B cell (primary cell): ENCODE data around the gene PI3. TPM values are rescaled to one million over a fixed set of nuclear protein-coding genes. Genes with fewer than 3 reads are reported as not detected.

Experiments
- ATAC-seq: fragments of 200-7000 bp; cut with Tn5 transposase; one replicate; pipeline ENCODE4 v1.10.0; 2021; ENCODE audit warnings: low read depth, mild to moderate bottlenecking, moderate number of reproducible peaks, moderate library complexity
- CTCF ChIA-PET: fragments of 350-600 bp; sonication (Branson Sonifier 250); formaldehyde crosslinking; loops from one replicate; lab custom pipeline; 2021; ENCODE audit warnings: antibody characterized with exemption, inconsistent platforms; lab: Charles Lee
- POLR2A ChIA-PET: fragments of 350-600 bp; sonication (Branson Sonifier 250); formaldehyde crosslinking; loops from one replicate; lab custom pipeline; 2021; ENCODE audit warnings: antibody characterized with exemption; lab: Charles Lee
- DNase-seq: peaks from one replicate; pipeline ENCODE4 v3.0.0; 2013
- H2AFZ ChIP-seq: 2 replicates; pipeline ENCODE4 v1.6.1; 2012; ENCODE audit warnings: mild to moderate bottlenecking, low read depth, low read length; ENCODE audit not compliant: insufficient read depth, poor library complexity, severe bottlenecking
- H3K27ac ChIP-seq, 2 donors: 1 replicate in 1 of 2; 2 replicates in 1 of 2; pipeline ENCODE4 v1.5.1; 2012 to 2013; ENCODE audit warnings: low read length in 2 of 2, mild to moderate bottlenecking in 2 of 2, moderate library complexity in 1 of 2
- H3K27me3 ChIP-seq, 4 experiments: fragments of 200-600 bp in 1 of 4; sonication (generic) in 1 of 4; replicated peaks in 1 of 4; 1 replicate in 2 of 4; 2 replicates in 2 of 4; pipeline versions ENCODE4 v1.6.1 to v1.7.0; 2013 to 2016; ENCODE audit warnings: low read length in 3 of 4, mild to moderate bottlenecking in 2 of 4, mixed read lengths in 1 of 4, moderate library complexity in 1 of 4; ENCODE audit not compliant: insufficient read depth in 4 of 4, control insufficient read depth in 3 of 4; ENCODE audit errors: control extremely low read depth in 1 of 4
- H3K36me3 ChIP-seq, 2 experiments: replicated peaks in 1 of 2; 1 replicate in 1 of 2; 2 replicates in 1 of 2; pipeline versions ENCODE4 v1.6.1 to v1.7.1; 2013; ENCODE audit warnings: low read length in 1 of 2; ENCODE audit not compliant: insufficient read depth in 2 of 2, control insufficient read depth in 1 of 2; ENCODE audit errors: control extremely low read depth in 1 of 2, extremely low read depth in 1 of 2
- H3K4me1 ChIP-seq, 2 donors: fragments of 200-600 bp in 1 of 2; sonication (generic) in 1 of 2; 1 replicate in 1 of 2; 2 replicates in 1 of 2; pipeline versions ENCODE4 v1.5.1 to v1.6.1; 2013 to 2017; ENCODE audit warnings: low read length in 2 of 2; ENCODE audit not compliant: control insufficient read depth in 2 of 2, insufficient read depth in 2 of 2
- H3K4me2 ChIP-seq: replicated peaks from 2 replicates; pipeline ENCODE3; 2012; ENCODE audit warnings: mild to moderate bottlenecking, low read depth, low read length; ENCODE audit not compliant: poor library complexity, severe bottlenecking
- H3K4me3 ChIP-seq, 5 experiments: fragments of 200-600 bp in 1 of 5; sonication (generic) in 1 of 5; 1 replicate in 3 of 5; 2 replicates in 2 of 5; pipeline versions ENCODE4 v1.5.1 to v1.7.0; 2011 to 2016; ENCODE audit warnings: low read length in 4 of 5, mild to moderate bottlenecking in 4 of 5, low read depth in 2 of 5, control low read depth in 1 of 5, moderate library complexity in 1 of 5; ENCODE audit not compliant: insufficient read depth in 1 of 5; ENCODE audit errors: control extremely low read depth in 1 of 5, extremely low read depth in 1 of 5
- H3K79me2 ChIP-seq: fragments of 200-600 bp; sonication (generic); one replicate; pipeline ENCODE4 v1.6.0; 2016; ENCODE audit warnings: low read length; ENCODE audit not compliant: control insufficient read depth, insufficient read depth
- H3K9ac ChIP-seq: fragments of 200-600 bp; sonication (generic); 2 replicates; pipeline ENCODE4 v1.6.1; 2017; ENCODE audit warnings: mild to moderate bottlenecking, low read length, moderate library complexity
- H3K9me3 ChIP-seq, 3 donors: one replicate each; pipeline versions ENCODE4 v1.6.1 to v1.7.1; 2013; ENCODE audit warnings: low read length in 2 of 3; ENCODE audit not compliant: control insufficient read depth in 2 of 3, insufficient read depth in 1 of 3; ENCODE audit errors: control extremely low read depth in 1 of 3
- H4K20me1 ChIP-seq: 2 replicates; pipeline ENCODE4 v1.6.0; 2012; ENCODE audit warnings: mild to moderate bottlenecking, low read length; ENCODE audit not compliant: insufficient read depth, control insufficient read depth, poor library complexity, severe bottlenecking
- H3K27ac Mint-ChIP-seq: one replicate; pipeline ENCODE4 v1.8.0; 2021; ENCODE audit warnings: mixed read lengths
- H3K27me3 Mint-ChIP-seq: one replicate; pipeline ENCODE4 v1.8.0; 2021; ENCODE audit warnings: mixed read lengths
- H3K4me1 Mint-ChIP-seq: one replicate; pipeline ENCODE4 v1.8.0; 2021; ENCODE audit warnings: mixed read lengths
- H3K4me3 Mint-ChIP-seq: one replicate; pipeline ENCODE4 v1.8.0; 2021; ENCODE audit warnings: mixed read lengths
- H3K9me3 Mint-ChIP-seq: one replicate; pipeline ENCODE4 v1.8.0; 2022; ENCODE audit warnings: mixed read lengths; ENCODE audit not compliant: insufficient read depth
- EZH2 ChIP-seq: IDR thresholded peaks from 2 replicates; pipeline ENCODE4 v1.6.1; 2012; ENCODE audit warnings: borderline replicate concordance, low read depth, mild to moderate bottlenecking, moderate library complexity, low read length; ENCODE audit not compliant: insufficient read depth, poor library complexity, severe bottlenecking
- WGBS: methylation state at CpG from one replicate; pipeline ENCODE4 v1.1.5; 2013; ENCODE audit warnings: missing lambda C conversion rate; ENCODE audit not compliant: insufficient coverage; 5-methylcytosine and 5-hydroxymethylcytosine counted together
- intact Hi-C: fragments of 100-400 bp; cut with micrococcal nuclease; formaldehyde crosslinking; loops from one replicate; pipeline ENCODE4 v1.10.0; 2022
- polyA plus RNA-seq: library from polyadenylated mRNA; depleted of rRNA; stranded (reverse); fragments of >200 nt; gene quantifications from 2 replicates; pipeline ENCODE4 v1.2.3, GENCODE V29; 2012
- total RNA-seq, 2 donors: library from RNA; stranded (reverse); fragments of 120-200 nt in 1 of 2; gene quantifications; 1 replicate in 1 of 2; 2 replicates in 1 of 2; pipeline versions ENCODE4 v1.2.3 to v1.2.4, GENCODE V29; 2013 to 2022
- TF ChIP-seq, protein P1 (sequence below): fragments of 200-600 bp; IDR thresholded peaks from one replicate; pipeline ENCODE4 v1.8.0; 2022; ENCODE audit warnings: antibody characterized with exemption, mild to moderate bottlenecking

The PI3 gene
- total and polyA plus RNA-seq, 2 donors (not counting 1 experiment from before 2014, with no cell fraction given), result 0.24 TPM; not detected in 1

DNA sequence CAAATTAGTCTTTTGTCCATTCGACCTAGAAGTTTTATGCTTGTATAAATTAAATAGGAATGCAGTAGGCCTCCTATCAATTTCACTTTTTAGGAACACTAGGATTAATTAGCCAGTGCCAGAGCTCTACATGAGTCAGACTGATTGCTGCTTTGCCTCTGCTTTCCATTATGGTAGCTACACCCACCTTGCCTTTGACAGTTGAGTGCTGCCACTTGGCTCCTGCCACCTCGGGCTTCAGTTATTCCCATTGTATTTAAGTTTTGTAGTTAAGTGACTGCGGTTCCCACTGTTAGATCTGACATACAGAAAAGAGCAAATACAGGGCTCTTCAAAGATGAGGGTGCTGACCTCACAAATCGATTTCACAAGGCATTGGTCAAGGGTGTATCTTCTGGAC is 33.9 kb upstream of the PI3 start:
- no peaks in the 10 kb centered on the region for H3K36me3 ChIP-seq
- no peaks in the 10 kb centered on the region for H3K9me3 Mint-ChIP-seq
- H3K27me3 ChIP-seq, result peaks cover 0 to 14% (median 10%) of the 10 kb centered on the region in 4 experiments
- H4K20me1 ChIP-seq, result no peaks in the 10 kb centered on the region
- no peaks in the 10 kb centered on the region for H3K4me1 Mint-ChIP-seq
- WGBS, result 82% methylated on average over 2 of the region's 4 CpGs
- H3K4me2 ChIP-seq, result no peak overlapping the region
- H3K27ac ChIP-seq, result no peak overlapping the region
- no peaks in the 10 kb centered on the region for H3K79me2 ChIP-seq
- no peak for TF ChIP-seq EZH2
- H3K9ac ChIP-seq, result no peak overlapping the region
- intact Hi-C loops, result no loop called here
- H3K4me3 ChIP-seq, result no peak overlapping the region
- peaks cover 14% of the 10 kb centered on the region for H3K27me3 Mint-ChIP-seq
- no peak overlapping the region for H3K27ac Mint-ChIP-seq
- no peak overlapping the region for H3K4me3 Mint-ChIP-seq
- DNase-seq (no peak), ATAC-seq (no peak)
- peaks cover 0 to 4% (median 0%) of the 10 kb centered on the region in 3 donors for H3K9me3 ChIP-seq
- CTCF ChIA-PET, result no interaction called here
- no peaks in the 10 kb centered on the region for H3K4me1 ChIP-seq
- POLR2A ChIA-PET, result no interaction called here
- no peak overlapping the region for H2AFZ ChIP-seq

DNA sequence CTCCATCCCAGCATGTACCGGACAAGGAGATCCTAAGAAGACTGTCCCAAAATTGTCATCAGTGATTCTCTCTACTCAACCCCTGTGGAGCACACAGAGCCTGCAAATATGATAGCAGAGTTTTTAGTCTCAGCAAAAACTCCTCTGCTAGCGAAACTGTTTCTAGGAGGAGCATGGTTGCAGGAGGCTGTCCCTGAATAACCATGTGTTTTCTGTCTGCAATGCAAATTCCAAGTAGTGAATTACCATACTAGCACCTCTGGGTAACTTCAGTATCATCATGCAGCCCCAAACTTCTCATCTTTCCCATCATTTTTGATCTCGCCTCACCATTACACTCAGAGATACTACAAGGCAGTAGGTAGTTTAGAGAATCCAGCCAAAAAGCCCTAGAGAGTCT is 25.6 kb upstream of the PI3 start:
- no peak overlapping the region for H3K4me3 Mint-ChIP-seq
- no peaks in the 10 kb centered on the region for H3K9me3 Mint-ChIP-seq
- Histone ChIP-seq H3K27me3 (peaks cover 0 to 10% (median 10%) of the 10 kb centered on the region in 4 experiments), H2AFZ (no peak overlapping the region), H3K4me3 (no peak overlapping the region), H3K9me3 (no peaks in the 10 kb centered on the region), H3K9ac (no peak overlapping the region), H3K36me3 (no peaks in the 10 kb centered on the region), H3K4me2 (no peak overlapping the region), H3K27ac (no peak overlapping the region), H4K20me1 (no peaks in the 10 kb centered on the region), H3K4me1 (peaks cover 0 to 7% of the 10 kb centered on the region in 2 donors), H3K79me2 (no peaks in the 10 kb centered on the region)
- ChIA-PET CTCF (no interaction called here), POLR2A (no interaction called here)
- WGBS, result 83% methylated on average over 2 of the region's 3 CpGs
- DNase-seq, result no peak
- H3K4me1 Mint-ChIP-seq, result peaks cover 5% of the 10 kb centered on the region
- TF ChIP-seq, protein P1, sequence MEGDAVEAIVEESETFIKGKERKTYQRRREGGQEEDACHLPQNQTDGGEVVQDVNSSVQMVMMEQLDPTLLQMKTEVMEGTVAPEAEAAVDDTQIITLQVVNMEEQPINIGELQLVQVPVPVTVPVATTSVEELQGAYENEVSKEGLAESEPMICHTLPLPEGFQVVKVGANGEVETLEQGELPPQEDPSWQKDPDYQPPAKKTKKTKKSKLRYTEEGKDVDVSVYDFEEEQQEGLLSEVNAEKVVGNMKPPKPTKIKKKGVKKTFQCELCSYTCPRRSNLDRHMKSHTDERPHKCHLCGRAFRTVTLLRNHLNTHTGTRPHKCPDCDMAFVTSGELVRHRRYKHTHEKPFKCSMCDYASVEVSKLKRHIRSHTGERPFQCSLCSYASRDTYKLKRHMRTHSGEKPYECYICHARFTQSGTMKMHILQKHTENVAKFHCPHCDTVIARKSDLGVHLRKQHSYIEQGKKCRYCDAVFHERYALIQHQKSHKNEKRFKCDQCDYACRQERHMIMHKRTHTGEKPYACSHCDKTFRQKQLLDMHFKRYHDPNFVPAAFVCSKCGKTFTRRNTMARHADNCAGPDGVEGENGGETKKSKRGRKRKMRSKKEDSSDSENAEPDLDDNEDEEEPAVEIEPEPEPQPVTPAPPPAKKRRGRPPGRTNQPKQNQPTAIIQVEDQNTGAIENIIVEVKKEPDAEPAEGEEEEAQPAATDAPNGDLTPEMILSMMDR, result no peak
- TF ChIP-seq EZH2, result no peak
- no peak for ATAC-seq
- intact Hi-C loops, result no loop called here
- no peak overlapping the region for H3K27ac Mint-ChIP-seq
- H3K27me3 Mint-ChIP-seq, result peaks cover 48% of the 10 kb centered on the region
